Activated CD8-positive, alpha-beta memory T cell treated with anti-CD3 and anti-CD28 coated beads, Interleukin-2, amount 50 U/mL, for 1 hour (primary cell): ENCODE measurements around the gene PPIP5K1.
"Not testable (repeated sequence)": the region's sequence is repeated elsewhere in the genome, so short reads cannot be mapped to it uniquely, and the experiment has no call there.

Source experiments
- DNase-seq: peaks from one replicate; pipeline ENCODE4 v3.0.0-alpha.2; 2020; ENCODE audit errors: extremely low read depth

The PPIP5K1 gene

GRCh38 chr15:43589778-43590466 is at the start of gene PPIP5K1:
TSS of gene PPIP5K1 (minus strand) at chr15:43590208. CDS start at chr15:43584504, 5,704 bp downstream.
- not testable (repeated sequence) for DNase-seq

GRCh38 chr15:43638464-43639204 is 48.6 kb upstream of the PPIP5K1 start:
- not testable (repeated sequence) for DNase-seq

GRCh38 chr15:43626937-43627336 is 36.9 kb upstream of the PPIP5K1 start:
- DNase-seq, result not testable (repeated sequence)

GRCh38 chr15:43625106-43625505 is 35.1 kb upstream of the PPIP5K1 start:
- no peak for DNase-seq

- not testable (repeated sequence) for DNase-seq
These were observed 32.2 kb upstream of the PPIP5K1 start for GRCh38 chr15:43622068-43622799.

- DNase-seq, result not testable (repeated sequence)
These were observed 28.7 kb upstream of the PPIP5K1 start, which contains the start of gene STRC for GRCh38 chr15:43618700-43619099. TSS of gene STRC (minus strand) at chr15:43618800. CDS start at chr15:43618722, 78 bp downstream.

GRCh38 chr15:43617750-43618149 is 27.7 kb upstream of the PPIP5K1 start:
- not testable (repeated sequence) for DNase-seq

GRCh38 chr15:43602233-43602632 is 12.2 kb upstream of the PPIP5K1 start:
- DNase-seq, result not testable (repeated sequence)

- DNase-seq, result not testable (repeated sequence)
These were observed 10.2 kb upstream of the PPIP5K1 start for GRCh38 chr15:43600200-43600599.

- not testable (repeated sequence) for DNase-seq
These were observed 9.1 kb upstream of the PPIP5K1 start for GRCh38 chr15:43599131-43599530.

- not testable (repeated sequence) for DNase-seq
These were observed 3.6 kb upstream of the PPIP5K1 start, which contains the start of gene CKMT1B for GRCh38 chr15:43593328-43594190. TSS of gene CKMT1B (plus strand) at chr15:43594027. CDS start at chr15:43594219, 192 bp downstream.

GRCh38 chr15:43592841-43593240 is 2.8 kb upstream of the PPIP5K1 start:
- not testable (repeated sequence) for DNase-seq

- DNase-seq, result not testable (repeated sequence)
These were observed 15.4 kb downstream of the PPIP5K1 start for GRCh38 chr15:43574607-43575006.

GRCh38 chr15:43566615-43567014 is 23.4 kb downstream of the PPIP5K1 start:
- not testable (repeated sequence) for DNase-seq

GRCh38 chr15:43563793-43564192 is 26.2 kb downstream of the PPIP5K1 start:
- DNase-seq, result not testable (repeated sequence)

- not testable (repeated sequence) for DNase-seq
These were observed 27.3 kb downstream of the PPIP5K1 start for GRCh38 chr15:43562753-43563152.

GRCh38 chr15:43552986-43553385 is 37.0 kb downstream of the PPIP5K1 start:
- no peak for DNase-seq

- DNase-seq, result no peak
These were observed 37.8 kb downstream of the PPIP5K1 start for GRCh38 chr15:43552256-43552655.

GRCh38 chr15:43550527-43551363 is 39.3 kb downstream of the PPIP5K1 start:
- DNase-seq, result no peak

GRCh38 chr15:43547539-43547938 is 42.5 kb downstream of the PPIP5K1 start:
- DNase-seq, result no peak
